Neutrophil (primary cell): ENCODE measurements around the gene HIRIP3.

ENCODE experiments used
- H3K27ac ChIP-seq: fragments of 200-600 bp; sonication (generic); 2 replicates; pipeline ENCODE4 v1.5.1; 2016; ENCODE audit warnings: mild to moderate bottlenecking, moderate library complexity
- H3K27me3 ChIP-seq: fragments of 200-600 bp; sonication (generic); 2 replicates; pipeline ENCODE4 v1.6.0; 2016; ENCODE audit warnings: mild to moderate bottlenecking
- H3K36me3 ChIP-seq: fragments of 200-600 bp; sonication (generic); 2 replicates; pipeline ENCODE4 v1.5.1; 2017
- H3K4me1 ChIP-seq, 2 experiments: fragments of 200-600 bp in 1 of 2; sonication (generic) in 1 of 2; 1 replicate in 1 of 2; 2 replicates in 1 of 2; pipeline versions ENCODE4 v1.5.1 to v1.6.1; 2013 to 2016; ENCODE audit warnings: low read depth in 1 of 2, low read length in 1 of 2, mild to moderate bottlenecking in 1 of 2, moderate library complexity in 1 of 2; ENCODE audit not compliant: control insufficient read depth in 1 of 2, insufficient read depth in 1 of 2
- H3K4me3 ChIP-seq, 2 experiments: fragments of 200-600 bp in 1 of 2; sonication (generic) in 1 of 2; 1 replicate in 1 of 2; 2 replicates in 1 of 2; pipeline ENCODE4 v1.5.1; 2013 to 2016; ENCODE audit warnings: low read depth in 1 of 2, low read length in 1 of 2, mild to moderate bottlenecking in 1 of 2, moderate library complexity in 1 of 2
- H3K9me3 ChIP-seq: fragments of 200-600 bp; sonication (generic); 2 replicates; pipeline ENCODE4 v1.5.1; 2016
- CTCF ChIP-seq: fragments of 200-600 bp; sonication (generic); IDR thresholded peaks from 2 replicates; pipeline ENCODE4 v1.5.1; 2016; ENCODE audit warnings: antibody characterized with exemption

HIRIP3 gene

GRCh38 chr16:29978081-29978480 is 17.3 kb downstream of the HIRIP3 start:
- peaks cover 56% of the 10 kb centered on the region for H3K36me3 ChIP-seq
- no peak overlapping the region for H3K27ac ChIP-seq
- peaks cover 27 to 30% of the 10 kb centered on the region in 2 experiments for H3K4me1 ChIP-seq
- H3K4me3 ChIP-seq, result no peak overlapping the region
- no peaks in the 10 kb centered on the region for H3K9me3 ChIP-seq
- no peak for TF ChIP-seq CTCF
- H3K27me3 ChIP-seq, result no peaks in the 10 kb centered on the region

- TF ChIP-seq CTCF, result no peak
- H3K4me3 ChIP-seq, result no peak overlapping the region
- H3K27ac ChIP-seq, result no peak overlapping the region
- peaks cover 47% of the 10 kb centered on the region for H3K36me3 ChIP-seq
- H3K9me3 ChIP-seq, result no peaks in the 10 kb centered on the region
- peaks cover 35 to 38% of the 10 kb centered on the region in 2 experiments for H3K4me1 ChIP-seq
- no peaks in the 10 kb centered on the region for H3K27me3 ChIP-seq
These were observed 18.2 kb downstream of the HIRIP3 start for GRCh38 chr16:29977063-29977825.

GRCh38 chr16:29975811-29976511 is 19.5 kb downstream of the HIRIP3 start:
- Histone ChIP-seq H3K36me3 (peaks cover 34% of the 10 kb centered on the region), H3K4me3 (no peak overlapping the region), H3K9me3 (no peaks in the 10 kb centered on the region), H3K27me3 (no peaks in the 10 kb centered on the region), H3K27ac (peak overlapping the region; percentile 88), H3K4me1 (peaks cover 37 to 38% of the 10 kb centered on the region in 2 experiments)
- TF ChIP-seq CTCF, result no peak

GRCh38 chr16:29975134-29975538 is 20.3 kb downstream of the HIRIP3 start:
- peak overlapping the region; percentile 96 to 98 for H3K4me3 ChIP-seq
- TF ChIP-seq CTCF, result no peak
- H3K36me3 ChIP-seq, result peaks cover 26% of the 10 kb centered on the region
- no peaks in the 10 kb centered on the region for H3K27me3 ChIP-seq
- peaks cover 37 to 38% of the 10 kb centered on the region in 2 experiments for H3K4me1 ChIP-seq
- H3K27ac ChIP-seq, result peak overlapping the region; percentile 88
- no peaks in the 10 kb centered on the region for H3K9me3 ChIP-seq

DNA sequence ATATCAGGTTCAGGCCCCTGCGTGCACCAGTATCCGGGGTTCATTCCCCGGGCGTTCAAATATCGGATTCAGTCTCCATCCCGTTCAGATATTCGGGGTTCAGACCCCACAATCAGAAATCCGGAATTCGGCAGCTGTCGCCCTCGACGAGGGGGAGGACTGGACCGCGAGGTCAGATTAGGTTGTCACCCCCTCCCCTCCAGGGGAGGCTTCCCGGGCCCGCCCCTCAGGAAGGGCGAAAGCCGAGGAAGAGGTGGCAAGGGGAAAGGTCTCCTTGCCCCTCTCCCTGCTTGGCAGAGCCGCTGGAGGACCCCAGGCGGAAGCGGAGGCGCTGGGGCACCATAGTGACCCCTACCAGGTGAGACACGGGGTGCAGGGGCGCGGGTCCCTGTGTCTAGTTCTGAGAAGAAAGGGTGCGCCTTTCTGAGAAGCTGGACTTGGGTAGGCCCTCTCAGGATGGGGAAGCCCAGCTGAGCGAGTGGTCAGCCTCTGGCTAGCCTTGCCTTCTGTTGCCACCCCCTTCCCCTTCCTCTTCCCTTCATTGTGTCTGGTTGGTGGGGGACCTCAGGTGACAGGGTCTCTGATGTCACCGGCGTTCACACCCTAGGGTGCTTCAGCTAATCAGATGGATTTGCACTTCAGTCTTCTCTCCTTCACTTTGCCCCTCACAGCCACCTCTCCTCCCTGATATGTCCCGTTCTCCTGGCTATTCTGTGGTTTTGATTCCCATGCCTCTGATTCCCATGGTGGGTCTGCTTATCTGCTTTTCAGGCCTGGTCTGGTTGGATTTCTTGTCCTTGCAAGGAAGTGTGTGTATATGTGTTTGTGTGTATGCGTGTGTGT is 20.9 kb downstream of the HIRIP3 start:
- no peaks in the 10 kb centered on the region for H3K9me3 ChIP-seq
- H3K27me3 ChIP-seq, result no peaks in the 10 kb centered on the region
- H3K36me3 ChIP-seq, result peaks cover 20% of the 10 kb centered on the region
- peaks cover 37 to 38% of the 10 kb centered on the region in 2 experiments for H3K4me1 ChIP-seq
- H3K4me3 ChIP-seq, result peak overlapping the region; percentile 96 to 98
- TF ChIP-seq CTCF, result no peak
- peak overlapping the region; percentile 88 for H3K27ac ChIP-seq
